ENCODE data around the gene MACROD1.
"Not testable (repeated sequence)": the region's sequence is repeated elsewhere in the genome, so short reads cannot be mapped to it uniquely, and the experiment has no call there.

The MACROD1 gene

GRCh38 chr11:63986156-63986931, 179.6 kb downstream of the MACROD1 start, which contains the start of gene OTUB1:
Gene OTUB1 (plus strand): TSS chr11:63986438. CDS start chr11:63986457, 19 bp downstream.
- peak; percentile 71 to 87 (median 81) for DNase-seq

DNA sequence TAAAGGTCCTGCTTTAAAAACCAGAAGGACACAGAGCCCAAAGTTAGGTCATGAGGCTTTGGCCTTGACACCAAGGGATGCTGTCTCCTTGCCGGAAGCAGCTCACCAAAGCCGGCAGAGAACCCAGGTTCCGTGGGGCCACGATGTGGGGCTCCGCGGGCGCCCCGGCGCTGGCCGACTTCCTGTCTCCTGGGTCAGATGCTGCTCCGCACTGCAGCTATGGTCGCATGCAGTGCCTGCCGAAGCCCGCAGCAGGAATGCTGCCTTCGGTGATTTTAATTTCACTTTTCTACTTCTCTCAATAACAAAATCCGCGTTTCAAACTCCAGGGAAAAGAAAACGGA, 180.1 kb downstream of the MACROD1 start:
- DNase-seq = peak; percentile 42 to 81 (median 60)

GRCh38 chr11:63979426-63979825, 186.5 kb downstream of the MACROD1 start:
- DNase-seq = no peak

DNA sequence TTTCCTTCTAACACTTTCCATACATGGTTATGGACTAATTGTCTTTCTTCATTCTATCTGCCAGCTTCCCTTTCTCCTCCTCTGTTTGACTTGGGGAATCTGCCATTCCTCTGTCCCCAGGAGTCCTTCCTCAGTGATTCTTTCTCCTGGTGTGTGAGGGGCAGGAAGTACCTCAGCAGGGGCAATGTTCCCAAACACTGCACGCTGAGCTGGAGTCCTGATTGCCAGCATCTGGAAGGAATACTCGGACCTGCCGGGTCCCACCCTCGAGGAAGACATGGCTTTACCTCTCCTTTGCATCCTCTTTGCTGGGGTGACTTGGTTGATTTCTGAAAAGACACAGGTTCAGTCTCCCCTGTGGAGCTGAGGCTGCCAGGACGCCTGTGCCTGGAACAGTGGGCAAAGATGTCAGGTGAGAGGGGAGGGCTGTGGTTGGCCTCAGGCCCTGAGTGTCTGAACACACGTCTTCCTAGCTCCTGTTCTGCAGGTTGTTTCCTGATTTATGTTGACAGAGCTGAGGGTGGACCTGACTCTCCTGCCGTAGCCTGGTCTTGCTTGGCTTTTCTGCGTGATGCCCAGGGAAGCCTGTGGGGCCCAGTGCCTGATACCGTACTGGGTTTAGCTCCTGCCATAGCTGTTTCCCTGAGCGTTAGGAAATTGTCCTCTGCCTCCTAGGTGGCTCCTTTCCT, 187.2 kb downstream of the MACROD1 start:
- DNase-seq = no peak

DNA sequence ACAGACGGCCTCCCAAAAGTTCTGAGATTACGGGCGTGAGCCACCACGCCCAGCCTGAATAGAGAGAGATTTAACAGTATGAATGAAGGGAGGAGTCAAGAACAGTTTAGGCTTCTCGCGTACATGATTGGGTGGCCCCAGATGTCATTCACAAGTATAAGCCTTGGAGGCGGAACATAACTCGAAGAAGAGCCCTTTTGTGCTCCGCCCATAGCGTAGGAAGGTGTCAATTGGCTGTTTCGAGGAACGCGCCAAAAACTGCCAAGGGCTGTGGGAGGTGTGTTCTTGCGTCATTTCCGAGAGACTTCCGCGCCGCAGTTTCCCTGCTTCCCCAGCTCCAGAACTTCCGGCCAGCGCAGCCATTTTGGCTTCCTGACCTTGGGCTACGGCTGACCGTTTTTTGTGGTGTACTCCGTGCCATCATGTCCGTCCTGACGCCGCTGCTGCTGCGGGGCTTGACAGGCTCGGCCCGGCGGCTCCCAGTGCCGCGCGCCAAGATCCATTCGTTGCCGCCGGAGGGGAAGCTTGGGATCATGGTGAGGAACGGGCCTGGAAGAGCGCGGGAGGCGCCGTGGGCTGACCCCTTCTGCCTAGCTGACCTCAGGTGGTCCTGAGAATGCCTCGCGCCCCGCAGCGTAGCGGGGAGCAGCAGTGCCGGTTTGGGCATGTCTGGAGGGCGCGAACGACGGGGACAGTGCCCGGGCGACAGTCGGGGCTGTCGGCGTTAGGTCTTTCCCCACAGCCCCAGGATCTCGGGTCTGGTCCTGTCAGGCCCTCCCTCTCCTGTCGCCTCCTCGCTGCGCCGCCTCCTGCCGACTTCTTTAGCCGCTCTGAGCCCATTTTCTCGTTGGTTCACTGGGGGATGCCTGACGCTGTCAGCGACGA, 191.4 kb downstream of the MACROD1 start, which contains the start of gene COX8A:
COX8A (plus strand) TSS at position 362 of the 885 bp plus-strand sequence; CDS start at position 423, 61 bp downstream.
- peak; percentile 80 to 96 (median 93) for DNase-seq

GRCh38 chr11:63973912-63974258, 192.0 kb downstream of the MACROD1 start:
- not testable (repeated sequence) for DNase-seq

- no peak for DNase-seq
Observed at GRCh38 chr11:63970902-63971301, 195.0 kb downstream of the MACROD1 start.

GRCh38 chr11:63969461-63969860, 196.5 kb downstream of the MACROD1 start:
- no peak for DNase-seq

DNA sequence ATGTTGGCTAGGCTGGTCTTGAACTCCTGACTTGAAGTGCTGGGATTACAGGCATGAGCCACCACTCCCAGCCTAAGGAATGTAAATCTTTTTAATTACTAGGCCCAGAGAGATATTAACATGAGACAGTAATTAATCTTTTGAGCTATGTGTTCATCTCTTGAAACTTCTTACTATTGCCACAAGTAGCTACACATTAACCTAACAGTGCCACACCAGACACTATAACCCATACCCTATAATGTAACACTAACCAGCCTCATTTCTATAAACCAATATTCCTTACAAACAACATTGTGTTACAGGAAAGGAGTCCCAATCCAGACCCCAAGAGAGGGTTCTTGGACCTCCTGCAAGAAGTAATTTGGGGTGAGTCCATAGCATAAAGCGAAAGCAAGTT, 199.5 kb downstream of the MACROD1 start:
- no peak for DNase-seq

- DNase-seq = not testable (repeated sequence)
Observed at GRCh38 chr11:63963895-63964294, 202.0 kb downstream of the MACROD1 start.

DNA sequence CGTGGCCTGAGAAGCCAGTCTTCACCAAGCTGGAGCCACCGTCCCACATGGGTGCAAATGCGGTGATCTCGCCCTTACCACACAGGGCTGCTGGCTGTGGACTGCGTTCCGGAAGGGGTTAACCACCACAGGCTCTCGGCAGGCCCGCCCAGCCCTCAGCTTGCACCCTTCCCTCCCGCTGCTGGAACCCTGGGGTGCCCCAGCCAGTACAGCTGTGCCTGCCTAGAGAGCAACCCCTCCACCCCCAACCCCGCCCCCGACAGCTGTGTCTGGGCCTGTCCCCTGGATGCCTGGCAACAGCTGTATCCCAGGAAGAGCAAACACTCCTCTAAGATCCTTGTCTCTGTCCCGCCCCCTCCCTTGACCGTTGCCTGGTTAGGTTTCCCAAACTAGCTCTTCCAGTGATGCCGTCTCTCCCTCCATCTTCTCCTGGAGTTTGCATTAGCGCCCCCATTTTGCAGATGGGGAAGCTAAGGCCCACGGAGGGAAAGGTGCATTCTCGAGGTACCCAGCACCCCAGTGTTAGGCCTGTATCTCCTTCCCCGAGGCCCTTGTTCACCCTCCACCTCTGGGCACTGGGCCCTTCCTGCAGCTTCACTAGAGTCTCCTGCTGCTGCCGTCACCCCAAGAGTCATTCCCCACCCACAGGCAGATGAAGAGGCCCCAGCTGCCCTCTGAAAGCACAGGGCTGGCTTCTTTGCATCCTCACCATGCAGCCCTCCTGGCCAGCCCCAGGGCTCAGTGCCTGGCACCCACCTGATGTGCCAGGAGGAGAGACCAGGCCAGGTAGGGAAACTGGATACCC, 204.1 kb downstream of the MACROD1 start:
- no peak for DNase-seq

- DNase-seq = no peak
Observed at GRCh38 chr11:63958008-63958407, 207.9 kb downstream of the MACROD1 start.

GRCh38 chr11:63952570-63952969, 213.3 kb downstream of the MACROD1 start:
- DNase-seq = no peak

DNA sequence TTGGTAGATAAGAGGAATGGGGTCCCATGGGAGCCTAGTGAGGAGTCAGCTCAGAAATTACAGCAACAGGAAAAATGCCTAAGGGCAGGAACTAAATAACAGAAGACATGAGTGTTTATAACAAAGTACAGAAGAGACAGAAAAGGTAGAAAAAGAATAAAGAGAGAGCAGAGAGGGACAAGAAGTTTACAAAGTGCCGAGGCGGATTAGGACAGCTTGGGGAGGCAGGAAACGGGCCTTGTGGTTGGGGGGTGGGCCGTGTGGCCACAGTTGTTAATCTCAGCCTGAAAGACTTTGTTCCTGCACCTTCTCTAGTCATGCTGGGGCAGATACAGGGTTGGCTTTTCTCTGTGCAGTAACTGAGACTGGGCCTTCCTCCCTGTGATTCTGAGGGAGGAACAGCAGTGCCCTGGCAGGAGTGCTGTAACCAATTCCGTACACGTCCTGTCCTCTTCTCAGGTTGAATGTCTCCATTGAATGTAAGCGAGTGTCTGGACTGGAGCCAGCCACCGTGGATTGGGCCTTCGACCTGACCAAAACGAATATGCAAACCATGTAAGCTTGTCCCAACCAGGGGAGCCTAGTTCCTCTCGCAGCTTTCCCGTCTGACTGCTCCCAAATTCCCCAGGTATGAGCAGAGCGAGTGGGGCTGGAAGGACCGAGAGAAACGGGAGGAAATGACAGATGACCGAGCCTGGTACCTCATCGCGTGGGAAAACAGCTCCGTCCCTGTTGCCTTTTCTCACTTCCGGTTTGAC, 214.0 kb downstream of the MACROD1 start:
- DNase-seq = peak in 1 of 6 experiments; percentile 10

All from stimulated activated naive CD4-positive, alpha-beta T cell (primary cell).